ENCODE results near the gene GRK6. TPM values are rescaled to one million over a fixed set of nuclear protein-coding genes. Genes with fewer than 3 reads are reported as not detected.

GRK6 gene
- total and polyA plus RNA-seq, 9 of the 15 experiments (the other 6 are each of a cell fraction or from before 2014, with no cell fraction given) = 0.63 to 122 (median 44.5) TPM

- TF ChIP-seq ZNF407 (IDR thresholded peaks at IDR 0.05; ENCODE audit: low read depth) = peak; percentile 53; the same call in 1 of the 2 replicates
- no peak for TF ChIP-seq WHSC1 (IDR thresholded peaks at IDR 0.05; ENCODE audit: low read length)
- TF ChIP-seq CEBPZ (IDR thresholded peaks at IDR 0.05; ENCODE audit: borderline replicate concordance, low read depth, low read length) = no peak
- TF ChIP-seq RFX1 (IDR thresholded peaks at IDR 0.05) = no peak
- no peak for TF ChIP-seq ZNF232 (CRISPR knock-in tag; IDR thresholded peaks at IDR 0.05)
- TF ChIP-seq ZNF324 (CRISPR knock-in tag; IDR thresholded peaks at IDR 0.05) = no peak
- TF ChIP-seq NFATC3 (IDR thresholded peaks at IDR 0.05) = no peak
- TF ChIP-seq DMBX1 (CRISPR knock-in tag; IDR thresholded peaks at IDR 0.05; ENCODE audit: borderline replicate concordance) = peak; percentile 76
- TF ChIP-seq NCOA1 (IDR thresholded peaks at IDR 0.05; ENCODE audit: low read depth) = no peak
- peak; percentile 47; the same call in 1 of the 2 replicates for TF ChIP-seq ZNF589 (CRISPR knock-in tag; IDR thresholded peaks at IDR 0.05; ENCODE audit: low read depth)
- TF ChIP-seq SNIP1 (IDR thresholded peaks at IDR 0.05; ENCODE audit: low read depth) = 0 out of 2 replicates have a peak, but pooled peaks have one; percentile 52
- TF ChIP-seq YBX1 (IDR thresholded peaks at IDR 0.05) = no peak
- no peak for TF ChIP-seq ATF1 (CRISPR knock-in tag; IDR thresholded peaks at IDR 0.05)
- TF ChIP-seq ATF1 (tag; IDR thresholded peaks at IDR 0.05) = peak; percentile 70
- no peak; the same call in 1 of the 2 replicates for TF ChIP-seq GATAD2B (IDR thresholded peaks at IDR 0.05; ENCODE audit: borderline replicate concordance)
- 0 out of 2 replicates have a peak, but pooled peaks have one; percentile 23 for TF ChIP-seq ZNF175 (CRISPR knock-in tag; IDR thresholded peaks at IDR 0.05; ENCODE audit: low read depth)
- no peak for TF ChIP-seq NR4A1 (CRISPR knock-in tag; IDR thresholded peaks at IDR 0.05)
- peak; percentile 96 for TF ChIP-seq NR4A1 (tag; IDR thresholded peaks at IDR 0.05)
These were observed 47.3 kb upstream of the GRK6 start (continued) for GRCh38 chr5:177378884-177379883.

All from K562 (cell line).